Renal cortical epithelial cell (primary cell): ENCODE results near the gene SBNO2. TPM values are rescaled to one million over a fixed set of nuclear protein-coding genes. Genes with fewer than 3 reads are reported as not detected.

ENCODE experiments used
- total RNA-seq: library from RNA; depleted of rRNA; stranded (reverse); fragments of >200 nt; gene quantifications from 2 replicates; pipeline ENCODE4 v1.2.3, GENCODE V29; 2014

SBNO2 gene
- total RNA-seq, 1 donor from 2014 or later = 113 TPM

Other genes with a start within 250 kb of the SBNO2 start
- 9.5 and 18.8 TPM in 2 replicates for gene ARID3A, start 248.2 kb downstream of the SBNO2 start, total RNA-seq
- gene WDR18, start 189.9 kb downstream of the SBNO2 start, total RNA-seq = 31.1 and 50.4 TPM in 2 replicates
- 2.4 and 3.6 TPM in 2 replicates for gene GRIN3B, start 173.8 kb downstream of the SBNO2 start, total RNA-seq
- gene TMEM259, start 153.1 kb downstream of the SBNO2 start, total RNA-seq = 63.4 and 114 TPM in 2 replicates
- gene RNU6-2, start 152.7 kb downstream of the SBNO2 start, total RNA-seq = not detected in 2 replicates
- gene CNN2, start 147.7 kb downstream of the SBNO2 start, total RNA-seq = 312 and 501 TPM in 2 replicates
- gene ABCA7, start 134.2 kb downstream of the SBNO2 start, total RNA-seq = 15.6 and 24.6 TPM in 2 replicates
- 8.3 and 13.4 TPM in 2 replicates for gene ARHGAP45, start 107.1 kb downstream of the SBNO2 start, total RNA-seq
- 101 and 168 TPM in 2 replicates for gene POLR2E, start 78.9 kb downstream of the SBNO2 start, total RNA-seq
- gene GPX4, start 70.3 kb downstream of the SBNO2 start, total RNA-seq = 205 and 337 TPM in 2 replicates
- gene STK11, start 31.5 kb upstream of the SBNO2 start, total RNA-seq = 113 and 140 TPM in 2 replicates
- gene CBARP, start 63.7 kb upstream of the SBNO2 start, total RNA-seq = 0.87 and 4.3 TPM in 2 replicates
- 29.0 and 29.2 TPM in 2 replicates for gene ATP5F1D, start 67.5 kb upstream of the SBNO2 start, total RNA-seq
- 12.2 and 44.9 TPM in 2 replicates for gene MIDN, start 74.3 kb upstream of the SBNO2 start, total RNA-seq
- 174 and 314 TPM in 2 replicates for gene CIRBP, start 95.1 kb upstream of the SBNO2 start, total RNA-seq
- 13.9 and 21.5 TPM in 2 replicates for gene FAM174C, start 101.3 kb upstream of the SBNO2 start, total RNA-seq
- gene EFNA2, start 111.6 kb upstream of the SBNO2 start, total RNA-seq = 0.10 TPM in 1 of 2 replicates, not detected in the other
- gene NDUFS7, start 209.6 kb upstream of the SBNO2 start, total RNA-seq = 56.8 and 70.2 TPM in 2 replicates
- 13.4 and 15.4 TPM in 2 replicates for gene GAMT, start 227.3 kb upstream of the SBNO2 start, total RNA-seq
- gene DAZAP1, start 233.3 kb upstream of the SBNO2 start, total RNA-seq = 49.2 and 96.9 TPM in 2 replicates